ENCODE measurements around the gene FAM47E. TPM values are rescaled to one million over a fixed set of nuclear protein-coding genes. Genes with fewer than 3 reads are reported as not detected.

FAM47E gene
- total RNA-seq, 6 experiments from 2014 or later: 0.17 TPM; not detected in 5

DNA sequence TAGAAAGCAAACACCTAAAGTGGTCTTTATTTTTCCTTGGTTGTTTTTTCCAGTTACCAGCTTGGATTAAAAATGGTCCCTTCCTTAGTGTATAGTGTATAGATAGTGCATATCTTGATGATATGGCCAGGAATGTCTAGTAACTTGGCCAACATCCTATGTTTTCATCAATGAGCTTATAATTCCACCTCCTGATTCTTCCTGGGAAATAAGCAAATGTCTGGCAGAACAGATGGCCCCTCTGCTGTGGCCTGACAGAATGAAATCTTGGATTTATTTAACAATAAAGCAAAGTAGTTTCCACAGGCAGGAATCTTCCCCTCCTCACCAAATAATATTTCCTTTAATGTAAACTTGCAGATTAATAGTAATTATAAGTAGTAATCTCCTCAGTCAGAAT lies 44.0 kb upstream of the FAM47E start:
- no peak for DNase-seq
- TF ChIP-seq, protein P1, sequence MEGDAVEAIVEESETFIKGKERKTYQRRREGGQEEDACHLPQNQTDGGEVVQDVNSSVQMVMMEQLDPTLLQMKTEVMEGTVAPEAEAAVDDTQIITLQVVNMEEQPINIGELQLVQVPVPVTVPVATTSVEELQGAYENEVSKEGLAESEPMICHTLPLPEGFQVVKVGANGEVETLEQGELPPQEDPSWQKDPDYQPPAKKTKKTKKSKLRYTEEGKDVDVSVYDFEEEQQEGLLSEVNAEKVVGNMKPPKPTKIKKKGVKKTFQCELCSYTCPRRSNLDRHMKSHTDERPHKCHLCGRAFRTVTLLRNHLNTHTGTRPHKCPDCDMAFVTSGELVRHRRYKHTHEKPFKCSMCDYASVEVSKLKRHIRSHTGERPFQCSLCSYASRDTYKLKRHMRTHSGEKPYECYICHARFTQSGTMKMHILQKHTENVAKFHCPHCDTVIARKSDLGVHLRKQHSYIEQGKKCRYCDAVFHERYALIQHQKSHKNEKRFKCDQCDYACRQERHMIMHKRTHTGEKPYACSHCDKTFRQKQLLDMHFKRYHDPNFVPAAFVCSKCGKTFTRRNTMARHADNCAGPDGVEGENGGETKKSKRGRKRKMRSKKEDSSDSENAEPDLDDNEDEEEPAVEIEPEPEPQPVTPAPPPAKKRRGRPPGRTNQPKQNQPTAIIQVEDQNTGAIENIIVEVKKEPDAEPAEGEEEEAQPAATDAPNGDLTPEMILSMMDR (IDR thresholded peaks at IDR 0.05): no peak
- Mint-ChIP-seq H3K4me3 (peak overlapping the region; percentile 90; the same call in 1 of the 2 replicates), H3K27ac (no peak overlapping the region), H3K4me1 (ENCODE audit: low read depth) (peaks cover 76% of the 10 kb centered on the region), H3K36me3 (ENCODE audit: low read depth) (no peaks in the 10 kb centered on the region), H3K9me3 (no peaks in the 10 kb centered on the region), H3K27me3 (ENCODE audit: insufficient read depth) (no peaks in the 10 kb centered on the region)

DNA sequence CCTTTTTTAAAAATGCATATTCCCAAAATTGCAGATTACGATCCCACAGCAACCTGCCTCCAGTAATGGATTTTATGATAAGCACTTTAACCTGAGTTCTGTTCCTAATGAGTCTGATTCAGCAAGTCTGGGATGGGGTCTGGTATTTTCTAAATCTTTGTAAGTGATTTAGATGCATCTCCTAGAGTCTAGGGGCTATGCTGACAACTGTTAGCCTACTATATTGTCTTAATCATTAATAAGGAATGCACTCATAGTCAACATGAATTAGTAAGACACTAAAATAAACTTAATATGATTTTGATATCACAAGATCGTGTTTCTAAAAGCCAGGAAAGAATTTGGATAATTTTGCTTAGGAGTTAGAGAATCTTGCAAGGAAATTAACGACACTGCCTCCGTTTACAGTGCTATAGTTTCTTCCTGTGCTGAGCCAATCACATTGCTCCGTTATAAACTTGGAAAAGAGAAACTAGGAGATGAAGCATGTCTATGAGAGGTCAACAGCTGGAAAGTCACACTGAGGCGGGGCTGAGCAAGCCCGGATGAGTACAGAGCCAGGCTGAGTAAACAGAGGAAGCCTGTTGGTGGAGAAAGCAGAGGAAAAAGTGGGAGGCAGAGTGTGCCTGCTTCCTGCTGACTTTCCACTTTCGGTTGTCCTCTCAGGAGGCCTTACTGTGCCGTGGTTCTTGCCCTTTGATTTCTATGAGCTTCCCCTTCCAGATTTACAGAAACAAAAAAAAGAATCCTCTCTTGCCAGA lies 43.3 kb upstream of the FAM47E start:
- Mint-ChIP-seq H3K9me3 (no peaks in the 10 kb centered on the region), H3K27me3 (ENCODE audit: insufficient read depth) (no peaks in the 10 kb centered on the region), H3K27ac (peak overlapping the region; percentile 97), H3K4me3 (peak overlapping the region; percentile 90), H3K36me3 (ENCODE audit: low read depth) (no peaks in the 10 kb centered on the region), H3K4me1 (ENCODE audit: low read depth) (peaks cover 79% of the 10 kb centered on the region)
- peak; percentile 90 for DNase-seq
- TF ChIP-seq, protein P1 (IDR thresholded peaks at IDR 0.05): no peak

DNA sequence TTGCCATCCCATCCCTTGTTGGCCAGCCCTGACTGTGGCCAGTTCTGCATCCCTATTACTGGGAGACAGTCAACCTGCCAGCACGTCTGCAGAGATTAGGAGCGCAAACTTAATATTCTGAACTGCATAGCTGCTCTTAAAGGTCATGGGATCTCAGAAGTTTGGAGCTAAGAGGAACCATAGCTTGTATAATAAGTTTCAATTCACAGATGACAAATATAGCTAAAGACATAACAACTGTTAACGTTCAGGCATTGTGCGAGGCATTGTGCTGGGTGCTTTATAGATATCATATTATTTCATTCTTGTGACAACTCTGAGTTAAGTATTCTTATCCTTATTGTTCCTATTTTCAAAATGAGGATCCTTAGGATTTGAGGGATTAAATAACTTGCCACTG lies 41.6 kb upstream of the FAM47E start:
- Mint-ChIP-seq H3K27me3 (ENCODE audit: insufficient read depth) (no peaks in the 10 kb centered on the region), H3K27ac (peak overlapping the region; percentile 74), H3K36me3 (ENCODE audit: low read depth) (no peaks in the 10 kb centered on the region), H3K4me1 (ENCODE audit: low read depth) (peaks cover 78% of the 10 kb centered on the region), H3K9me3 (no peaks in the 10 kb centered on the region), H3K4me3 (no peak overlapping the region)
- DNase-seq: no peak
- TF ChIP-seq, protein P1 (IDR thresholded peaks at IDR 0.05): no peak

DNA sequence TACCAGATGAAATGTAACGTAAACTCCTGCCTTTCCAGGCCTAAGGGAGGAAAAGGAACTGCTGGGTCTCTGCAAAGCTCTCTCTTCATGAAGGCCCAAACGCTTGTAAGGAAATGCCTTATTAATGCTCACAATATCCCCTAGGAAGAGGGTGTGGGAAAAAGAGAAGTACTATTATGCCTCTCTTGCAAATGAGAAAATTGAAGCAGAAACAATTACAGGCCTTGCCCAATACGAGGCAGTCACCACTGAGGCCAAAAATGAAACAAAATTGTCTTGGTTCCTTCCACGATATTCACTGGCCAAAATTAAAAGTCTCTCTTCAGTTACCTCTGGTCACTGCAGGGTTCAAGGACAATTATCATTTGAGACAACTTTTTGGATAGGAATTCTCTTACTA lies 41.1 kb upstream of the FAM47E start:
- H3K36me3 Mint-ChIP-seq (ENCODE audit: low read depth): no peaks in the 10 kb centered on the region
- H3K9me3 Mint-ChIP-seq: no peaks in the 10 kb centered on the region
- no peaks in the 10 kb centered on the region; the same call in 1 of the 2 replicates for H3K27me3 Mint-ChIP-seq (ENCODE audit: insufficient read depth)
- DNase-seq: no peak
- H3K4me1 Mint-ChIP-seq (ENCODE audit: low read depth): peaks cover 78% of the 10 kb centered on the region
- TF ChIP-seq, protein P1 (IDR thresholded peaks at IDR 0.05): no peak
- H3K4me3 Mint-ChIP-seq: peak overlapping the region; percentile 94
- peak overlapping the region; percentile 74 for H3K27ac Mint-ChIP-seq

DNA sequence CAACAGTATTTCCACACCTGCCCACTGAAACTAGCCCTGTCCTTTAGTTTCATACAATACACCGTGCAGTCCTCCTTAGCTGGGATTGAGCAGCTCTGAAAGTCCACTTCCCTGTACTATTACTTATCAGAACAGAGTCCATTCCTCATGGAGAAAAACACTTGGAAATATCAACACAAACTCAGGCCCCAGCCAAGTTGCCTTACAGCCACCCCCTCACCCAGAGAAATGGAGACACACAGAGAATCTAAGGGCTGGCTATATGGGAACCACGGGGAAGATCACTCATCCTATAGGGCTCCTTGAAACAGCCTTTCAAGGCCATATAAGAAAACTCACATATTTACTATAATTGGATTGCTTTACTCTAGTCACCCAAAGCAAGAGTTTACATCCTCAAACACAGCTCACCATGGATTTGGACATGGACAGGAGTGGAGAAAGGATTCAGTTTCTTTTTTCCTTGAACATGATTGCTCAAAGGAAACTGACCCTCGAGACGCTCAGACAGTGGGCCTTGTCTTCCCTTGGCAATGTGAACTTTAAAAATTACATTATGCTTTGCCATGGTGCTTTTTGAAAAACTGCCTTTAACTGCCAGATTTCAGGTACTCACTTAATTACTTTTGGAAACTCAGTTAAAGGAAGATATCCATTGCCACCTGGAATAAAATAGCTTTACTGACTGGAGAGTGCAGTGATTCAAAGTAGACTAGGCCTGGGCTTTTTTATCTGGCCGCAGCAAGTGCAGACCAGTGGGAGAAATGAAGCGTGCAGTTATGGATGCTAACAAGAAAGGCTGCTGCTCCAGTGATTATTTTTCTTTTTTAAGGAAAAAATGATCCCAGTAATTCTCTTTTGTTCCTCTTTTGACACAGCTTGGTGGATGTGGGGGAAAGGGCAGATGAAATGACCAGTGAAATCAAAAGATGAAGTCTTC lies 39.5 kb upstream of the FAM47E start:
- Mint-ChIP-seq H3K9me3 (no peaks in the 10 kb centered on the region), H3K4me3 (peak overlapping the region; percentile 94), H3K36me3 (ENCODE audit: low read depth) (no peaks in the 10 kb centered on the region), H3K4me1 (ENCODE audit: low read depth) (peaks cover 66% of the 10 kb centered on the region), H3K27ac (peak overlapping the region; percentile 97), H3K27me3 (ENCODE audit: insufficient read depth) (peaks cover 3% of the 10 kb centered on the region; the same call in 1 of the 2 replicates)
- TF ChIP-seq, protein P1 (IDR thresholded peaks at IDR 0.05): no peak
- DNase-seq: peak; percentile 20
